Activated CD4-positive, alpha-beta T cell treated with anti-CD3 and anti-CD28 coated beads, Interleukin-2, amount 50 U/mL, for 48 hours (primary cell): Measurements from ENCODE around the gene RPH3AL.
"Not testable (repeated sequence)": the region's sequence is repeated elsewhere in the genome, so short reads cannot be mapped to it uniquely, and the experiment has no call there.

Experiments used
- DNase-seq, 2 experiments: peaks; one replicate each; pipeline ENCODE4 v3.0.0-alpha.2; 2020

Gene RPH3AL

GRCh38 chr17:234994-235830 is 117.4 kb downstream of the RPH3AL start:
- not testable (repeated sequence) for DNase-seq

GRCh38 chr17:234163-234993 is 118.2 kb downstream of the RPH3AL start:
- DNase-seq = not testable (repeated sequence)

GRCh38 chr17:233473-233941 is 119.1 kb downstream of the RPH3AL start:
- no peak for DNase-seq

- no peak for DNase-seq
These were observed 120.4 kb downstream of the RPH3AL start for GRCh38 chr17:231966-232807.

- DNase-seq = no peak
These were observed 121.2 kb downstream of the RPH3AL start for GRCh38 chr17:231191-231965.

GRCh38 chr17:230395-230770 is 122.2 kb downstream of the RPH3AL start:
- no peak for DNase-seq

- no peak for DNase-seq
These were observed 122.8 kb downstream of the RPH3AL start for GRCh38 chr17:229709-230394.

- no peak for DNase-seq
These were observed 123.5 kb downstream of the RPH3AL start for GRCh38 chr17:228951-229708.

- no peak for DNase-seq
These were observed 124.5 kb downstream of the RPH3AL start for GRCh38 chr17:227946-228615.

GRCh38 chr17:227078-227945 is 125.3 kb downstream of the RPH3AL start:
- no peak for DNase-seq

- no peak for DNase-seq
These were observed 126.2 kb downstream of the RPH3AL start for GRCh38 chr17:226108-227077.

GRCh38 chr17:225551-225950 is 127.1 kb downstream of the RPH3AL start:
- no peak for DNase-seq

- not testable (repeated sequence) for DNase-seq
These were observed 128.0 kb downstream of the RPH3AL start for GRCh38 chr17:224576-224975.

- DNase-seq = no peak
These were observed 128.7 kb downstream of the RPH3AL start for GRCh38 chr17:223723-224471.

GRCh38 chr17:222172-222571 is 130.4 kb downstream of the RPH3AL start:
- no peak for DNase-seq

- no peak for DNase-seq
These were observed 132.9 kb downstream of the RPH3AL start for GRCh38 chr17:219696-220095.
